Measurements from ENCODE around the gene MEN1. TPM values are rescaled to one million over a fixed set of nuclear protein-coding genes. Genes with fewer than 3 reads are reported as not detected.
A peak's percentile ranks its signal among the peaks of the same experiment; 100 is the strongest.

Gene MEN1
- total and polyA plus RNA-seq, 2 of the 13 experiments (the other 11 are each of a cell fraction or from before 2014, with no cell fraction given) = 20.5 to 27.3 TPM

- TF ChIP-seq ZNF280D (CRISPR knock-in tag; IDR thresholded peaks at IDR 0.05) = peak; percentile 60; the same call in 1 of the 2 replicates
- TF ChIP-seq U2AF1 (optimal IDR thresholded peaks at IDR 0.05; ENCODE audit: low read depth, low read length) = no peak
- peak; percentile 7; the same call in 1 of the 2 replicates for TF ChIP-seq ZNF331 (CRISPR knock-in tag; IDR thresholded peaks at IDR 0.05)
- no peak for TF ChIP-seq NR0B2 (CRISPR knock-in tag; IDR thresholded peaks at IDR 0.05)
- no peak for TF ChIP-seq FOSL1 (CRISPR knock-in tag; IDR thresholded peaks at IDR 0.05; ENCODE audit: borderline replicate concordance)
- no peak for TF ChIP-seq ZNF577 (CRISPR knock-in tag; IDR thresholded peaks at IDR 0.05; ENCODE audit: borderline replicate concordance, low read depth)
- no peak for TF ChIP-seq RNF219 (CRISPR knock-in tag; IDR thresholded peaks at IDR 0.05)
- 0 out of 2 replicates have a peak, but pooled peaks have one; percentile 39 for TF ChIP-seq ZNF513 (CRISPR knock-in tag; conservative IDR thresholded peaks at IDR 0.05)
- TF ChIP-seq ZNF3 (CRISPR knock-in tag; IDR thresholded peaks at IDR 0.05) = no peak
- no peak for TF ChIP-seq ZNF674 (CRISPR knock-in tag; IDR thresholded peaks at IDR 0.05; ENCODE audit: low read depth)
- TF ChIP-seq HNRNPK (IDR thresholded peaks at IDR 0.05; ENCODE audit: low read depth, low read length, poor library complexity, severe bottlenecking) = peak; percentile 70
- TF ChIP-seq ZC3H13 (CRISPR knock-in tag; IDR thresholded peaks at IDR 0.05) = no peak
- peak; percentile 49; the same call in 1 of the 2 replicates for TF ChIP-seq ZBTB2 (CRISPR knock-in tag; IDR thresholded peaks at IDR 0.05; ENCODE audit: low read depth)
- no peak for TF ChIP-seq ZNF326 (CRISPR knock-in tag; IDR thresholded peaks at IDR 0.05; ENCODE audit: borderline replicate concordance)
- TF ChIP-seq ATF1 (CRISPR knock-in tag; IDR thresholded peaks at IDR 0.05) = no peak
- peak; percentile 96 for TF ChIP-seq GABPB1 (CRISPR knock-in tag; IDR thresholded peaks at IDR 0.05)
- TF ChIP-seq ISL2 (CRISPR knock-in tag; IDR thresholded peaks at IDR 0.05) = peak; percentile 52; the same call in 1 of the 2 replicates
- TF ChIP-seq SRSF1 (optimal IDR thresholded peaks at IDR 0.05; ENCODE audit: low read depth, low read length) = no peak
- no peak for TF ChIP-seq ZNF251 (CRISPR knock-in tag; IDR thresholded peaks at IDR 0.05)
- no peak; the same call in none of the 2 replicates for TF ChIP-seq ZNF777 (CRISPR knock-in tag; IDR thresholded peaks at IDR 0.05)
These were observed at the start of gene MEN1 (continued) for GRCh38 chr11:64810271-64810890.

All from HepG2 (cell line).